Hepatocyte (in vitro differentiated cells): ENCODE data around the gene FAM114A2.

Experiments used
- EZH2 ChIP-seq: fragments of 200-600 bp; sonication (generic); IDR thresholded peaks from 2 replicates; pipeline ENCODE4 v1.6.1; 2016; ENCODE audit warnings: antibody characterized with exemption, mild to moderate bottlenecking, borderline replicate concordance
- EZH2phosphoT487 ChIP-seq: fragments of 200-600 bp; sonication (generic); IDR thresholded peaks from one replicate; pipeline ENCODE4 v1.6.1; 2018; ENCODE audit warnings: antibody characterized with exemption, mild to moderate bottlenecking, low read depth, moderate library complexity; ENCODE audit not compliant: unreplicated experiment, severe bottlenecking
- TF ChIP-seq, protein P1 (sequence below): fragments of 200-600 bp; sonication (generic); IDR thresholded peaks from 2 replicates; pipeline ENCODE4 v1.5.1; 2016; ENCODE audit warnings: antibody characterized with exemption, mild to moderate bottlenecking; ENCODE audit not compliant: poor library complexity

DNA sequence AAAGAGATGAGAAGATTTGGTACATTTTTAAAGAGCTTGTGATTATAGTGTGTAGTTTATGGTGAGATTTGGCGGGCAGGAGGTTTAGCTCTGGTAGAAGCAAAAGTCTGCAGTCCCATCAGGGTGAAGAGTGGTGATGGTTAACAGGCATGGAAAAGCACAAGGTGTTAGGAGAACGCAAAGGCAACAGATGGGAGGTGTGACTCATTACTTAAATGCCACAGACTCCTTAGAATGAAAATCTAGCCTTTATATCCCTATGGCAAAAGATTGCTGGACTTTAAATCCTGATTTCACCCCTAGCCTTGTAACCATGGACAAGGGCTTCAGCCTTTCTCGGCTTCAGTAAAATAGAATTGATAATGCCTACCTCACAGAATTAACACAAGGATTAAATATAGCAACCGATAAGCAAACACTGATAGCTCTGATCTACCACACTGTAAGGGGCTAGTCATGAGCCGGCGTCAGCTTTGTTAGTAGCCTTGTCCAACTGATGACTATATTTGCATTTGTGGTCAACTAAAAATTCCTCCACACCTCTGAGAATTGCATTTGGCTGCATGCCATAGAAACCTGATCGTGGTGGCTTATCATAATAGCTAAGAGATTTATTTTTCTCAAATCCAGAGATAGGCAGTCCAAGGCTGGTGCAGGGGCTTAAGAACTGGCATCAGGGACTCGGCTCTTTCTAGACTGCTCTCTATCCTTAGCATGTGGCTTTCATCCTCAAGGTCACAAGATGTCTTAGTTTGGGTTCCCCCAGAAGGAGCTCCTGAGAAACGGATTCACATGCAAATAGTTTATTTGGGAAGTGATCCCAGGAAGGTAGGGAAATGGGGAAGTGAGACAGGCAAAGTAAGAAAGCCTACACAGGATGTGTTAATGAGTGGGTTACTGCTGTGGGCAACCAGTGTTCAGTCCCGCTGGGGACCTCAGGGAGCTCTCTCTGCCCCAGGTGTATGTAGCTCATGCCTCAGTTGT lies 19.6 kb upstream of the FAM114A2 start:
- TF ChIP-seq, protein P1, sequence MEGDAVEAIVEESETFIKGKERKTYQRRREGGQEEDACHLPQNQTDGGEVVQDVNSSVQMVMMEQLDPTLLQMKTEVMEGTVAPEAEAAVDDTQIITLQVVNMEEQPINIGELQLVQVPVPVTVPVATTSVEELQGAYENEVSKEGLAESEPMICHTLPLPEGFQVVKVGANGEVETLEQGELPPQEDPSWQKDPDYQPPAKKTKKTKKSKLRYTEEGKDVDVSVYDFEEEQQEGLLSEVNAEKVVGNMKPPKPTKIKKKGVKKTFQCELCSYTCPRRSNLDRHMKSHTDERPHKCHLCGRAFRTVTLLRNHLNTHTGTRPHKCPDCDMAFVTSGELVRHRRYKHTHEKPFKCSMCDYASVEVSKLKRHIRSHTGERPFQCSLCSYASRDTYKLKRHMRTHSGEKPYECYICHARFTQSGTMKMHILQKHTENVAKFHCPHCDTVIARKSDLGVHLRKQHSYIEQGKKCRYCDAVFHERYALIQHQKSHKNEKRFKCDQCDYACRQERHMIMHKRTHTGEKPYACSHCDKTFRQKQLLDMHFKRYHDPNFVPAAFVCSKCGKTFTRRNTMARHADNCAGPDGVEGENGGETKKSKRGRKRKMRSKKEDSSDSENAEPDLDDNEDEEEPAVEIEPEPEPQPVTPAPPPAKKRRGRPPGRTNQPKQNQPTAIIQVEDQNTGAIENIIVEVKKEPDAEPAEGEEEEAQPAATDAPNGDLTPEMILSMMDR: no peak
- TF ChIP-seq EZH2 (no peak), EZH2phosphoT487 (no peak)
